Loucy (cell line): ENCODE results near the gene WDR31.

Experiments used
- CTCF ChIP-seq: fragments of 200-600 bp; sonication (generic); conservative IDR thresholded peaks from 2 replicates; pipeline ENCODE4 v1.5.1; 2014; ENCODE audit warnings: mild to moderate bottlenecking, antibody characterized with exemption, low read length
- EZH2phosphoT487 ChIP-seq: fragments of 200-600 bp; IDR thresholded peaks from 2 replicates; pipeline ENCODE4 v1.6.1; 2018; ENCODE audit warnings: antibody characterized with exemption, mild to moderate bottlenecking, moderate library complexity, borderline replicate concordance

- TF ChIP-seq EZH2phosphoT487 (no peak), CTCF (no peak)
These were observed 29.1 kb upstream of the WDR31 start for GRCh38 chr9:113368982-113369854.
